ENCODE data around the gene EEF1A2.

GRCh38 chr20:63530788-63531160 lies 31.9 kb upstream of the EEF1A2 start:
- no peak for TF ChIP-seq ARNT (IDR thresholded peaks at IDR 0.05)
- no peak for TF ChIP-seq TARDBP (IDR thresholded peaks at IDR 0.05)
- no peak for TF ChIP-seq SP1 (IDR thresholded peaks at IDR 0.05)
- TF ChIP-seq HDGF (IDR thresholded peaks at IDR 0.05; ENCODE audit: borderline replicate concordance): no peak
- TF ChIP-seq ELF4 (IDR thresholded peaks at IDR 0.05): no peak
- no peak for TF ChIP-seq BHLHE40 (IDR thresholded peaks at IDR 0.05; ENCODE audit: borderline replicate concordance)
- no peak for TF ChIP-seq FOXK2 (IDR thresholded peaks at IDR 0.05)
- TF ChIP-seq FOXA1 (IDR thresholded peaks at IDR 0.05): no peak
- no peak for TF ChIP-seq PKNOX1 (IDR thresholded peaks at IDR 0.05)
- no peak for TF ChIP-seq L3MBTL2 (conservative IDR thresholded peaks at IDR 0.05)

Data from HEK293T (cell line).